NCI-H345 treated with DMSO at 0.1 percent for 48 hours (cell line): ENCODE data around the gene CCK.
A peak's percentile ranks its signal among the peaks of the same experiment; 100 is the strongest.
"Not testable (repeated sequence)": the region's sequence is repeated elsewhere in the genome, so short reads cannot be mapped to it uniquely, and the experiment has no call there.

Source experiments
- DNase-seq: peaks from one replicate; lab custom pipeline; 2025; ENCODE audit not compliant: unreplicated experiment; lab: John Stamatoyannopoulos, UW

The CCK gene

GRCh38 chr3:42266085-42266484 lies at the start of gene CCK:
Gene CCK, minus strand, starts transcription at chr3:42266185. Its CDS starts 2,555 bp downstream, at chr3:42263630.
- no peak for DNase-seq

- DNase-seq: no peak
Observed at GRCh38 chr3:42314411-42314810, 48.4 kb upstream of the CCK start.

GRCh38 chr3:42308651-42309050 lies 42.7 kb upstream of the CCK start:
- no peak for DNase-seq

GRCh38 chr3:42306499-42306898 lies 40.5 kb upstream of the CCK start:
- DNase-seq: no peak

GRCh38 chr3:42302924-42303634 lies 37.1 kb upstream of the CCK start:
- DNase-seq: no peak

- no peak for DNase-seq
Observed at GRCh38 chr3:42301446-42302175, 35.6 kb upstream of the CCK start.

GRCh38 chr3:42300778-42301177 lies 34.8 kb upstream of the CCK start:
- DNase-seq: no peak

- peak; percentile 27 for DNase-seq
Observed at GRCh38 chr3:42300013-42300412, 34.0 kb upstream of the CCK start.

GRCh38 chr3:42298259-42298658 lies 32.3 kb upstream of the CCK start:
- DNase-seq: no peak

GRCh38 chr3:42292009-42292408 lies 26.0 kb upstream of the CCK start:
- DNase-seq: no peak

GRCh38 chr3:42290966-42291714 lies 25.2 kb upstream of the CCK start:
- DNase-seq: no peak

- DNase-seq: peak; percentile 78
Observed at GRCh38 chr3:42289026-42289425, 23.0 kb upstream of the CCK start.

- no peak for DNase-seq
Observed at GRCh38 chr3:42288385-42288784, 22.4 kb upstream of the CCK start.

- not testable (repeated sequence) for DNase-seq
Observed at GRCh38 chr3:42287423-42287822, 21.4 kb upstream of the CCK start.

- no peak for DNase-seq
Observed at GRCh38 chr3:42277676-42278075, 11.7 kb upstream of the CCK start.

GRCh38 chr3:42276141-42277132 lies 10.5 kb upstream of the CCK start:
- no peak for DNase-seq

GRCh38 chr3:42275217-42275616 lies 9.2 kb upstream of the CCK start:
- DNase-seq: no peak

GRCh38 chr3:42274266-42274665 lies 8.3 kb upstream of the CCK start:
- no peak for DNase-seq

- DNase-seq: no peak
Observed at GRCh38 chr3:42273361-42273760, 7.4 kb upstream of the CCK start.

- no peak for DNase-seq
Observed at GRCh38 chr3:42271786-42272185, 5.8 kb upstream of the CCK start.

GRCh38 chr3:42270561-42270960 lies 4.6 kb upstream of the CCK start:
- DNase-seq: peak; percentile 91
